Omental fat pad (tissue), 4 donors: ENCODE results near the gene MYO9B. TPM values are rescaled to one million over a fixed set of nuclear protein-coding genes. Genes with fewer than 3 reads are reported as not detected.
A peak's percentile ranks its signal among the peaks of the same experiment; 100 is the strongest.
"Not testable (repeated sequence)": the region's sequence is repeated elsewhere in the genome, so short reads cannot be mapped to it uniquely, and the experiment has no call there.

Experiments
- ATAC-seq: fragments of 150-250 bp; one replicate; pipeline ENCODE4 v1.9.1; 2016; ENCODE audit warnings: mild to moderate bottlenecking, moderate library complexity; ENCODE audit not compliant: low FRiP score
- DNase-seq: peaks from one replicate; pipeline ENCODE4 v3.0.0-alpha.2; 2019; ENCODE audit warnings: low spot score
- CTCF ChIP-seq, 3 donors: fragments of 450-650 bp; IDR thresholded peaks; one replicate each; pipeline ENCODE4 v1.5.1; 2016 to 2017; ENCODE audit warnings: antibody characterized with exemption in 3 of 3, mild to moderate bottlenecking in 3 of 3, moderate library complexity in 2 of 3
- total RNA-seq, 4 donors: library from RNA; depleted of rRNA; stranded (reverse); fragments of >200 nt; gene quantifications; one replicate each; pipeline ENCODE4 v1.1.0, GENCODE V29; 2016

MYO9B gene
- total RNA-seq, 4 donors from 2014 or later, result 52.7 to 149 (median 85.7) TPM

GRCh38 chr19:17135001-17135853 is 59.6 kb downstream of the MYO9B start:
- peak; percentile 88 for ATAC-seq

GRCh38 chr19:17136021-17136420 is 60.4 kb downstream of the MYO9B start:
- no peak for TF ChIP-seq CTCF (IDR thresholded peaks at IDR 0.05)
- DNase-seq, result no peak
- ATAC-seq, result no peak

More at GRCh38 chr19:17135001-17135853, 59.6 kb downstream of the MYO9B start:
- TF ChIP-seq CTCF (IDR thresholded peaks at IDR 0.05), result no peak
- peak; percentile 91 for DNase-seq

GRCh38 chr19:17136617-17137016 is 61.0 kb downstream of the MYO9B start:
- no peak for TF ChIP-seq CTCF (IDR thresholded peaks at IDR 0.05)
- no peak for ATAC-seq
- no peak for DNase-seq

GRCh38 chr19:17137417-17137816 is 61.8 kb downstream of the MYO9B start:
- TF ChIP-seq CTCF (IDR thresholded peaks at IDR 0.05), result no peak
- DNase-seq (no peak), ATAC-seq (no peak)

- ATAC-seq, DNase-seq: not testable (repeated sequence)
Measured at GRCh38 chr19:17138052-17138846, 62.7 kb downstream of the MYO9B start.

GRCh38 chr19:17138937-17139598 is 63.5 kb downstream of the MYO9B start:
- TF ChIP-seq CTCF (IDR thresholded peaks at IDR 0.05), result no peak
- DNase-seq (no peak), ATAC-seq (no peak)

GRCh38 chr19:17144771-17145170 is 69.2 kb downstream of the MYO9B start:
- not testable (repeated sequence) for DNase-seq, ATAC-seq
